ENCODE results near the gene OPN1MW3. TPM values are rescaled to one million over a fixed set of nuclear protein-coding genes. Genes with fewer than 3 reads are reported as not detected.
A peak's percentile ranks its signal among the peaks of the same experiment; 100 is the strongest.
"Not testable (repeated sequence)": the region's sequence is repeated elsewhere in the genome, so short reads cannot be mapped to it uniquely, and the experiment has no call there.

OPN1MW3 gene
- total and polyA plus RNA-seq, 4 experiments from 2014 or later, result not detected

DNA sequence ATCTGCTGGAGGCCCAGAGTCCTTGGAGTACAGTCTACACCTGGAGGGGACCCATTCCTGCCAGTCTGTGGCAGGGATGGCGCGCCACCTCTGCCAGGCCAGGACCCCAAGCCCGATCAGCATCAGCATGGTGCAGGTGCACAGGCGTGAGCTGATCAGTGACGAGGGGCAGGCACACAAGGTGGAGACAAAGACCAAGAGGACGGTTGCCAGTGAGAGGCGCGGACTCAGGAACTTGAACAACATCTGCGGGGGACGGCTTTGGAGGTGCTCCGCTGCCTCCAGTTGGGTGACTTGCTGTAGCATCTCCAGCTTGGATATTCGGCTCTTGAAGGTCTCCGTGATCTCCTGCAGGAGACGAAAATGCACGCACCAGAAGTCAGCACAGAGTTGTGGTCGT, 23.8 kb upstream of the OPN1MW3 start:
- H3K9me3 Mint-ChIP-seq; H3K4me3 ChIP-seq (ENCODE audit: low read length in 2 of 2); CTCF ChIA-PET (ENCODE audit: partially characterized antibody); H3K4me1 ChIP-seq (ENCODE audit: insufficient read depth, low read length); H3K36me3 ChIP-seq (ENCODE audit: insufficient read depth, low read length); H3K4me1 Mint-ChIP-seq; intact Hi-C loops (cut with micrococcal nuclease); H3K4me3 Mint-ChIP-seq; DNase-seq; H3K27me3 Mint-ChIP-seq; H3K9me3 ChIP-seq (ENCODE audit: control insufficient read depth in 1 of 2, low read length in 2 of 2); H3K36me3 Mint-ChIP-seq; H3K27ac ChIP-seq (ENCODE audit: low read depth, low read length); H3K27ac Mint-ChIP-seq; POLR2A ChIA-PET (ENCODE audit: partially characterized antibody); H3K27me3 ChIP-seq (ENCODE audit: insufficient read depth, low read length): not testable (repeated sequence)

DNA sequence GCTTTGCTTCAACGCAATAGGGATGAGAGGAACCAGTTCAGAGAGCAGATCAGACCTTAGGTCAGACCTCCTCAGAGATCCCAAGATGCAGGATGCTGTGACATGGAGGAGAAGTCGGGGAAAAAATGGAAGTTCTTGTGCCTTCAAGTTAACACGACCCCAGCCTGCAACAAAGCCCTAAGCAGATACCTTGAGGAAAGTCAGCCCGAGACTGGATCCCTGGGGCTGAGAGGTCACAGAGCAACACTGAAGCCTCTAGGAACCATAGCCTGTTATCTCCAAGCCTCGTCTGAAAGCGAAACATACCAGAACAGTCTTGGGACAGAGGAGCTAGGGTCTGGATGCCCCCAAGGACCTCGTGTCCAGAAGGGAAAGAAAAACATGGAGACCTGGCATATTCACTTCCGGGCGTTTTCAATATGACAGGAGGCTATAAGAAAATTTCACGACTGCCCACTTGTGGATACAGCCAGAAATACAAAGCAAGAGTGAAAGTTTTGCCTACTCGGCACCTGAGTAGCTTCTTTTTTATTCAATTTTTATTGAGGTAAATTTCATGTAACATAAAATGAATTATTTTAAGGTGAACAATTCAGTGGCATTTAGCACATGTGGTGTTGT, 18.3 kb upstream of the OPN1MW3 start:
- H3K9me3 ChIP-seq (ENCODE audit: control insufficient read depth in 1 of 2, low read length in 2 of 2); H3K36me3 ChIP-seq (ENCODE audit: insufficient read depth, low read length); H3K27me3 Mint-ChIP-seq; H3K36me3 Mint-ChIP-seq; H3K27me3 ChIP-seq (ENCODE audit: insufficient read depth, low read length); H3K9me3 Mint-ChIP-seq; H3K4me1 Mint-ChIP-seq; H3K27ac ChIP-seq (ENCODE audit: low read depth, low read length); DNase-seq; H3K4me1 ChIP-seq (ENCODE audit: insufficient read depth, low read length); intact Hi-C loops (cut with micrococcal nuclease); H3K4me3 Mint-ChIP-seq; H3K4me3 ChIP-seq (ENCODE audit: low read length in 2 of 2); POLR2A ChIA-PET (ENCODE audit: partially characterized antibody): not testable (repeated sequence)
- CTCF ChIA-PET (ENCODE audit: partially characterized antibody), result interaction anchor here (1.8 kb wide), 1 partner anchor 102 kb away, joined by 5 read pairs; no protein-coding TSS in a partner anchor
- peak overlapping the region in 1 of 7 donors; percentile 25 for H3K27ac Mint-ChIP-seq

DNA sequence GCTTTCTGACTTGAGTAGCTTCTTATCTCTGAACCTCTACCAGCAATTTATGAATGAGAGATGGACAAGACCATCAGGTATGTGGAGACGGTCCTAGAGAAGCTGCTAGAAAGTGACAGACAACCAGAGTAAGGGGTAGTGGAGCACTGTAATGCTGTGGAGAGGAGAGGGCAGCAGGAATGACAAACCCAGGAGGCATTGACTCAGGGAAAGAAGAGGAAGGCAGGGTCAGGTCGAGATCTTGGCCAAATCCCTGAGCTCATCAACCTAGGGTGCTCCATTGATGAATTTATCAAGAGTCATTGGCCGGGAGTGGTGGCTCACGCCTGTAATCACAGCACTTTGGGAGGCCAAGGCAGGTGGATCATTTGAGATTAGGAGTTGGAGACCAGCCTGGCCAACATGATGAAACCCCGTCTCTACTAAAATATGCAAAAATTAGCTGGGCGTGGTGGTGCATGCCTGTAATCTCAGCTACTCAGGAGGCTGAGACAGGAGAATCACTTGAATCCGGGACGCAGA, 17.3 kb upstream of the OPN1MW3 start:
- intact Hi-C loops (cut with micrococcal nuclease); H3K27me3 Mint-ChIP-seq; H3K36me3 ChIP-seq (ENCODE audit: insufficient read depth, low read length); DNase-seq; POLR2A ChIA-PET (ENCODE audit: partially characterized antibody); H3K27ac ChIP-seq (ENCODE audit: low read depth, low read length); H3K9me3 Mint-ChIP-seq; H3K4me3 Mint-ChIP-seq; H3K4me1 Mint-ChIP-seq; H3K36me3 Mint-ChIP-seq; H3K4me1 ChIP-seq (ENCODE audit: insufficient read depth, low read length); H3K27me3 ChIP-seq (ENCODE audit: insufficient read depth, low read length); H3K9me3 ChIP-seq (ENCODE audit: control insufficient read depth in 1 of 2, low read length in 2 of 2); H3K4me3 ChIP-seq (ENCODE audit: low read length in 2 of 2): not testable (repeated sequence)
- CTCF ChIA-PET (ENCODE audit: partially characterized antibody), result interaction anchor here (1.8 kb wide), 1 partner anchor 103 kb away, joined by 5 read pairs; no protein-coding TSS in a partner anchor
- peak overlapping the region in 4 of 7 donors; percentile 29 to 83 (median 48) for H3K27ac Mint-ChIP-seq

DNA sequence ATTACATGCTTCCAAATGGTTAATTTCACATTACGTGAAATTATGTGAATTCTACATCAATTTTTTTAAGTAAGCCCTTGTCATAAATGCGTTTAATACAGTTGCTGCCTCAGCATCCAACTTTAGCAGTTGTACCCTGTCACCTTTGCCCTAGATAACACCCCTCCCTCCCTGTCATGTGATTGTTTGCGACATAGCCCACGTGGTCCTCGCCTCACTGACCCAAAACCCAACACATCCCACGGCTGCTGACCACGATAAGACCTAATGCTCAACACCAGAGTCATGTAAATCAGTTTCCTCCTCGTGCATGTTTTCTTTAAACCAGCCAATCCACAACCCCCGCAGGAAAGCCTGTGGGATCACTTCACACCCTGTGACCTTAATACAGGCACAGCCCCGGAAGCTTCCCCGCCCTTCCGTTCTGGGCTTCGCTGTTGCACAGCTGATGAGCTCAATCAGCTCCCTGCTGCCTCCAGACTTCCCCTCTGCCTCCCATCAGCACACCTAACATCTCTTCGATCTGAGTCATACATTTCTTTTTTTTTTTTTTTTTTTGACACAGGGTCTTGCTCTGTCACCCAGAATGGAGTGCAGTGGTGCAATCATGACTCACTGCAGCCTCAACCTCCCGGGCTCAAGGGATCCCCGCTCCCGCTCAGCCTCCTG, 9.9 kb upstream of the OPN1MW3 start:
- H3K9me3 ChIP-seq (ENCODE audit: control insufficient read depth in 1 of 2, low read length in 2 of 2); H3K4me3 Mint-ChIP-seq; POLR2A ChIA-PET (ENCODE audit: partially characterized antibody); H3K9me3 Mint-ChIP-seq; H3K4me1 ChIP-seq (ENCODE audit: insufficient read depth, low read length); H3K27ac ChIP-seq (ENCODE audit: low read depth, low read length); H3K36me3 Mint-ChIP-seq; H3K27me3 ChIP-seq (ENCODE audit: insufficient read depth, low read length); H3K4me1 Mint-ChIP-seq; H3K27me3 Mint-ChIP-seq; H3K36me3 ChIP-seq (ENCODE audit: insufficient read depth, low read length); intact Hi-C loops (cut with micrococcal nuclease); CTCF ChIA-PET (ENCODE audit: partially characterized antibody); H3K4me3 ChIP-seq (ENCODE audit: low read length in 2 of 2): not testable (repeated sequence)
- H3K27ac Mint-ChIP-seq, result peak overlapping the region in 1 of 7 donors; percentile 43
- peak in 3 of 5 donors; percentile 46 to 55 (median 49) for DNase-seq

DNA sequence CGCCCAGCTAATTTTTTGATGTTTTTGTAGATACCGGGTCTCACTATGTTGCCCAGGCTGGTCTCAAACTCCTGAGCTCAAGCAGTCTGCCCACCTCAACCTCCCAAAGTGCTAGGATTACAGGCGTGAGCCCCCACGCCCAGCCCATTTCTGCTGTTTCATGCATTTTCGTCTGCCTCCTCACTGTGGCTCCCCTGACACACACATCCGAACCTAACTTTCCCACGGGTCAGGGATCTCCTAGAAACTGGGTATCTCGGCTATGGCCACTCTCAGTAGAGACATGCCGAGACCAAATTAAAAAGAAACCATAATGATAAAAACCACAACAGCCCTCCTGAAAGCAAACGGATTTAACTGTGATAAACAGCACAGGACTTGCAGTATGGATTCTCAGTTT, 9.3 kb upstream of the OPN1MW3 start:
- H3K4me3 ChIP-seq (ENCODE audit: low read length in 2 of 2); H3K27me3 Mint-ChIP-seq; DNase-seq; H3K4me3 Mint-ChIP-seq; H3K4me1 ChIP-seq (ENCODE audit: insufficient read depth, low read length); CTCF ChIA-PET (ENCODE audit: partially characterized antibody); H3K36me3 Mint-ChIP-seq; H3K27me3 ChIP-seq (ENCODE audit: insufficient read depth, low read length); intact Hi-C loops (cut with micrococcal nuclease); H3K9me3 Mint-ChIP-seq; H3K27ac Mint-ChIP-seq; H3K36me3 ChIP-seq (ENCODE audit: insufficient read depth, low read length); H3K9me3 ChIP-seq (ENCODE audit: control insufficient read depth in 1 of 2, low read length in 2 of 2); POLR2A ChIA-PET (ENCODE audit: partially characterized antibody); H3K27ac ChIP-seq (ENCODE audit: low read depth, low read length); H3K4me1 Mint-ChIP-seq: not testable (repeated sequence)

DNA sequence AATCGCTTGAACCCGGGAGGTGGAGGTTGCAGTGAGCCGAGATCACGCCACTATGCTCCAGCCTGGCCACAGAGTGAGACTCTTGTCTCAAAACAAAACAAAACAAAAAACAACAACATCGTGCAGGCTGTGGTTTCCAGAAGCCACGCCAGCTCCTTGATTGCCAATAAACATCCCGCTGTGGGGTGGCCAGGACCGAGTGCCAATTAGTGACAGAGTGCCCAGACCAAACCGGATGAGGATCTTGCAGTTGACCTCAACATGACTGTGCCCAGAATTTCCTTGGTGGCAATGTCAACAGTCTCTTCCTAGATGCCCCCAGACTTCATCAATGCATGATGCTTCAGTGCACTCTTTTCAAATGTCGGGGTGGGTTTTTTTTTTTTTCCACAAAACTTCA, 1.3 kb downstream of the OPN1MW3 start:
- H3K36me3 Mint-ChIP-seq; H3K4me3 Mint-ChIP-seq; CTCF ChIA-PET (ENCODE audit: partially characterized antibody); H3K27me3 Mint-ChIP-seq; DNase-seq; H3K27ac Mint-ChIP-seq; H3K27me3 ChIP-seq (ENCODE audit: insufficient read depth, low read length); POLR2A ChIA-PET (ENCODE audit: partially characterized antibody); H3K9me3 Mint-ChIP-seq; H3K36me3 ChIP-seq (ENCODE audit: insufficient read depth, low read length); H3K4me3 ChIP-seq (ENCODE audit: low read length in 2 of 2); H3K4me1 Mint-ChIP-seq; H3K9me3 ChIP-seq (ENCODE audit: control insufficient read depth in 1 of 2, low read length in 2 of 2); intact Hi-C loops (cut with micrococcal nuclease); H3K4me1 ChIP-seq (ENCODE audit: insufficient read depth, low read length); H3K27ac ChIP-seq (ENCODE audit: low read depth, low read length): not testable (repeated sequence)

DNA sequence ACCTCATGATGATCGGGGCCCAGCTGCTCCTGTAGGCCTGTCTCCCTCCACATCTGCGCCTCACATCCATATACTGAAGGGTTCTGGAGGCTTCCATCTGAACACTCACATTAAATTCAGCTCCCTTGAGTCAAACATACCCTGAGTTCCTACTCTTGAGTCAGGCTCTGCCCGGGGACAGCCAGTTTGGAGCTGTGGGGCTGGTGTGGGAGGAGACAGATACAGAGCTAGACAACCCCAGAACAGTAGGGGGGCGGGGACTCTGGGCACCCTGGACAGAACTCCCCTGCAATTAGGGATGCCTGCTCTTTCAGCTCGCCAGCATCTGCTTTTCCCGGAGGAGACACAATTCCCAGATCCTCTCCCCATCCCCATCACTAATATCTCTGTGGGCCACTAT, 5.7 kb downstream of the OPN1MW3 start:
- H3K36me3 Mint-ChIP-seq; POLR2A ChIA-PET (ENCODE audit: partially characterized antibody); H3K27ac ChIP-seq (ENCODE audit: low read depth, low read length); H3K27me3 ChIP-seq (ENCODE audit: insufficient read depth, low read length); H3K27me3 Mint-ChIP-seq; H3K9me3 ChIP-seq (ENCODE audit: control insufficient read depth in 1 of 2, low read length in 2 of 2); H3K27ac Mint-ChIP-seq; H3K4me3 Mint-ChIP-seq; H3K9me3 Mint-ChIP-seq; intact Hi-C loops (cut with micrococcal nuclease); H3K4me1 Mint-ChIP-seq; CTCF ChIA-PET (ENCODE audit: partially characterized antibody); H3K4me3 ChIP-seq (ENCODE audit: low read length in 2 of 2); DNase-seq; H3K36me3 ChIP-seq (ENCODE audit: insufficient read depth, low read length); H3K4me1 ChIP-seq (ENCODE audit: insufficient read depth, low read length): not testable (repeated sequence)
